IPS-18c (cell line): ENCODE results near the gene PURA.
"Not testable (repeated sequence)": the region's sequence is repeated elsewhere in the genome, so short reads cannot be mapped to it uniquely, and the experiment has no call there.

ENCODE experiments used
- H3K4me3 ChIP-seq: 2 replicates; pipeline ENCODE4 v1.7.0; 2013; ENCODE audit warnings: low read depth, mild to moderate bottlenecking, low read length, moderate library complexity; ENCODE audit not compliant: insufficient read depth
- H3K9me3 ChIP-seq: one replicate; pipeline ENCODE4 v1.6.1; 2013; ENCODE audit warnings: mild to moderate bottlenecking, low read length, moderate library complexity; ENCODE audit not compliant: control insufficient read depth, insufficient read depth

PURA gene

DNA sequence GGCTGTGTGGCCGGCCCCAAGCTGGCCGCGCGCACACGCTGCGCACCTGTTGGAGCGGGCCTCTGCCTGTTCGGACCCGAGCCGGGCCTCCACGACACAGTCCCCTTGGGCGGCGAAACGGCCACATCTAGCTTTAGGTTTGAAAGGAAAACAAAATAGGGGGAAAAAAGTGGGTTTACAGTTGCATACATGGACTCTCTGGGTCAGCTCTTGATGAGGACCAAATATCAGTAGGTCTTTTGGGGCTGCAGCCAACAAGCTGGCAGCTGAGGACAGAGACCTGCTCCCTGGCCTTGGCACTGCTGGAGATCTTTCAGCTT lies 32.6 kb downstream of the PURA start:
- H3K9me3 ChIP-seq, result no peaks in the 10 kb centered on the region
- H3K4me3 ChIP-seq, result peak overlapping the region; percentile 67

DNA sequence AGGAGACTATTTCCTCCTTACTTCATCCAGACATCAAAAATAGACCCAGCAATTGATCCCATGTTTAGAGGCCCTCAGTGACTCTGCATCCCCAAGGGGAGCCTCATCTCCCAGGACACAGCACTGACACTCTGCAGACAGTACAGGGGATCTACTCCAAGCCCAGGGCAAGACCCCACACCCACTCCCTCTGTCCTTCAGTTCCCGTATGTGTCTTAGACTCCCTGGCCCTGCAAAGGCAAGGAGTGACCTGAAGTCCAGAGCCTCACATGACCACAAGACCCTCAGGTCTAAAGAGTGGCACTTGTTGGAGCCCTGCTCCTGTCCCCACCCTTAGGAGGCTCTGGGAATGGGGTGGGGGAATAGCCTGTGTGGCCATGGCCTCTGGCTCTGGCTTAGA lies 33.6 kb downstream of the PURA start:
- Histone ChIP-seq H3K4me3 (no peak overlapping the region), H3K9me3 (no peaks in the 10 kb centered on the region)

DNA sequence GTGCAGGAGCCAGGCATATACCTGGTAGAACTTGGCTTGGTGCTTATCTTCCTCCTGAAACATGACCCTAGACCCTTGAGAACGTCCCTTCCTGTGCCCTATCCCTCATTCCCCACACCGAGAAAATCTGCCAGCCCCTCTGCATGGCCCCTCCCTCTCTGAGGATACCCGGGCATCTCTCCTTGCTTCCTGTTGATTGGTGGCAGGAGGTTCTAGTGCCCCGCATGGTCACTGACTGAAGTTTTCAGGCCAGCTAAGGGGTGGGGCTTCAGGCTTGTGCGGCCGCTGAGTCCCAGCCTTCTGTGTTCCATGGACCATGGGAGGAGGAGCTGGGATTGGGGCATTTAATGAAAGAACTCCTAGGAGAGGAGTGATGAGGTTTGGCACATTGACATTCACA lies 34.6 kb downstream of the PURA start:
- no peaks in the 10 kb centered on the region for H3K9me3 ChIP-seq
- H3K4me3 ChIP-seq, result no peak overlapping the region

DNA sequence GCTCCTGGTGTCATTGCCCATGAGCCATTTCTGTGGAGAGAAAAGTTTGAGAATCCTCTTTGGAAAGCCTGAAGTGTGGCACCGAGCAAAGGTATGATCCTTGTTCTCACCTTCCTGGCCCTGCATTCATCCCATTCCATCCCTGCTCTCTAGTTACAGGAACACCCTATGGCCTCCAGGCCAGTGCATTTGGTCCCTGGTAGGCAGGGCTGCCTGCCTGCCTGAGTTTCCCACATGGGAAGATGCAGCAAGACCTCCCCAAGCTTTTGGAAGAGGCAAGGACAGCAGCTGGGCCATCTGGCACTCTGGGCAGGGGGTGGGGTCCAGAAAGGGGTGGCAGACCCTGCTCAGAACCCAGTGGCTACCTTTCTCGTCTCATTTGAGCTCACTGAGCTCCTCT lies 36.3 kb downstream of the PURA start:
- Histone ChIP-seq H3K9me3 (no peaks in the 10 kb centered on the region), H3K4me3 (no peak overlapping the region)

DNA sequence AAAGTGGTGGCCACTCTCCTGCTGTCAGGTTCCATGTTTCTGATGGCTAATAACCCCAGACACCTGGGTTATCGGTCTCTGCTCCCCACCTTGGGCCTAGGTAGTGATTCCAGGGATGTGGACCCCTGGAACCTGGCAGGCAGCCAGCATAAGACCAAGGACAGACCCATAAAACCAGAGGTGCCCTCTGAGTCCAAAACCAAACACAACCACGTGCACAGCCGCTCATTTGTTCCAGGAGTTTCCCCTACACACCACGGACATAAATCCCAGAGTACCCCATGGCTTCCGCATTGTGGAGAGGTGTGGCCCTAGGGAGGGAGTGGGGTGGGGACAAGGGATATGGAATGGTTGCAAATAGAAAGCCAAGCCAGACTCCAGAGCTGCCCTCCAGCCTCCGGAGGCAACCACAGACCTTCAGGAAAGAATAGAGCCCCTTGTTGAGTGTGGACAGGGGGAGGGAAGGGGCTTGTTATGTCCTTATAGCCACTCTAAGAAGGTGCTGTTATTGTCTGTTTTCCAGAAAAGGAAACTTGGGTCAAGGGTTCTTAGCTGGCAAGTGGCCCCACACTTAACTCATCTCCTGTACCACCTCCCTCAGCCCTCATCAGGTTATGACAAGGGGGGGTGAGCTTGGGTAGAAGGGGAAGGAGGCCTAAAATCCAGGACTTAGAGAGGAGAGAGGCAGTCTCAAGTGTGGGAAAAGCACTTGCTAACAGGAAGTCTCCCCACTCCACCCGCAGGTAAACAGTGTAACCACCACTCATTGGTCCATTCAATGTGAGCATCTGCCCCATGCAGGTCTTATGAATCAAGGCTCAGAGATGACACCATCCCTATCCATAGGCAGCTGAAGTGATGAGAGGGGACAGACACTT lies 37.5 kb downstream of the PURA start:
- H3K9me3 ChIP-seq, result no peaks in the 10 kb centered on the region
- H3K4me3 ChIP-seq, result no peak overlapping the region

DNA sequence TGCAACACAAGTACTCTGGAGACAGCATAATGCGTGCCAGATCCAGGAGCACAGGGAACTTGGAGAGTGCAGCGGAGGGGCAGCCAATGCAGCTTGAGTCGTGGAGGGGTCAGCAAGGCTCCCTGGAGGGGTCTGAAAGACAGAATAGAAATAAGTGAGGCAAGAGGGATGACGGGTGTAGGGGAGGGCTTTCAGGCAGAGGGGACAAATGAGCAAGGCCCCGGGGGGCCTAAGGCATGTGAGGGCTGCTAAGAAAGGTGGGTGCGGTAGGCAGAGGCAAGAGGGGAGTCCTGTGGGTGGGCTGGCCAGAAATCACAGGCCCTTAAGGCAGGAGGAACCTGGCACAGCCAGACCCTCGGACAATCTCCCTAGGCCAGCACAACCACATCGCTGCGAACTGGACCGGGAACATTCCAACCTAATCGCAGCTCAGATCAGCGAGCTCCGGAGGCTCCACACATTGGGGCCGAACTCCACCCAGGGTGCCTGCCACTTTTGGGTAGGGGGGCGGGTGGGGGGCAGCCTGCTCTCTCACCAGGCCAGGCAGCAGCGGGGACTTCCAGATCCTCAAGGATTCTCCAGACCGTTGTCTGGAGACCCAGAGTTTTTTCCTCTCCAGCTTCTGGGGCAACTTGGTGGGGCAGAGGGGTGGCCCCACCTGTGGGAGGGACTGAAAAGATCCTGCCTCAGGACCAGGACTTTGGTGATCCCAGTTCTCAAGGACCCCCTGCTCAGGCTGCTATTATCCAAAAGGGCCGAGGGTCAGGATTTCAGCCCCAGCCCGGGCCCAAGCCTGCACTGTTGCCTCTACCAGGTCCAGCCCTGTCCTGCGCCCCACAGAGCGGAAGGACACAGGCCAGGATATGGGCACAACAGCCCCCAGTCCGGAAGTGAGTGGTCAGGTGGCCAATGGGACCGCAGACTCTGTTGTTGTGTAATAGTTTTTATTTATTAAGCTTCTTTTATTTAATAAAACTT lies 38.4 kb downstream of the PURA start:
- no peak overlapping the region; the same call in 1 of the 2 replicates for H3K4me3 ChIP-seq
- H3K9me3 ChIP-seq, result no peaks in the 10 kb centered on the region

DNA sequence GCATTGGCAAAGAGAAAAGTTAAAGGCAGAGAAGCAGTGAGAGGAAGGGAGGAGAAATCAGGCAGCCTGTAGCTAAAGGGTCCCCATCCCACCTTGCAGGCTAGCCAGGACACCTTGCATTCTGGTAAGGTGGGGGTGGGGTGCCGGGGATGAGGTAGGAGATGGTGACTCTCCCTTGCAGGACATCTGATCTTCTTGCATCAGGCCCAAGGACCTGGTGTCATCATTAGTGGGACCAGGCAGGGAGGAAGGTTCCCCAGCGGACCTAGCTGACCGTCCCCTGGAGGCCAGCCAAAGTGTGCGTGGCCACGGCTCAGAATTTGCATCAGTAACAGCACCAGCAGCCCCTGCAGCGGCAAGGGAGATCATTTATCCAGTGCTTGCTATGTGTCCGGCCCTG lies 39.3 kb downstream of the PURA start:
- H3K4me3 ChIP-seq, result no peak overlapping the region
- no peaks in the 10 kb centered on the region for H3K9me3 ChIP-seq

DNA sequence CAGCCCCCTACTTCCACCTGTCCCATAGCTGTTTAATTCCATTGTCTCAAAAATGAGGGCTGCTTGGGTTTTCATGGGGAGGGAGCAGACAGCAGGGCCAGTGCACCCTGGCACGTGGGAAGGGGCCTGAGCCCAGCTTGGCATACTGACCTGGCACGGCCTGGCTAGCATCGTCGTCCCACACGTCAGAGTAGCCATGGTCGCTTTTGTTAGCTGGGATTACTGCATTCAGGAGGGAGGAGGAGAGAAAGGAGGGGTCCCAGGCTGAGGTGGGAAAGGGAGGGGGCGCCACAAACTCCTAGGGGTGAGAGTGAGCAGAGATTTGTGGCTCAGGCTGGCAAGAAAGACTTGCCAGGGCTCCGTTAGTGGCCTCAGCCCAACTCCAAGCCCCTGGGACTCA lies 40.0 kb downstream of the PURA start:
- Histone ChIP-seq H3K4me3 (no peak overlapping the region), H3K9me3 (no peaks in the 10 kb centered on the region)

DNA sequence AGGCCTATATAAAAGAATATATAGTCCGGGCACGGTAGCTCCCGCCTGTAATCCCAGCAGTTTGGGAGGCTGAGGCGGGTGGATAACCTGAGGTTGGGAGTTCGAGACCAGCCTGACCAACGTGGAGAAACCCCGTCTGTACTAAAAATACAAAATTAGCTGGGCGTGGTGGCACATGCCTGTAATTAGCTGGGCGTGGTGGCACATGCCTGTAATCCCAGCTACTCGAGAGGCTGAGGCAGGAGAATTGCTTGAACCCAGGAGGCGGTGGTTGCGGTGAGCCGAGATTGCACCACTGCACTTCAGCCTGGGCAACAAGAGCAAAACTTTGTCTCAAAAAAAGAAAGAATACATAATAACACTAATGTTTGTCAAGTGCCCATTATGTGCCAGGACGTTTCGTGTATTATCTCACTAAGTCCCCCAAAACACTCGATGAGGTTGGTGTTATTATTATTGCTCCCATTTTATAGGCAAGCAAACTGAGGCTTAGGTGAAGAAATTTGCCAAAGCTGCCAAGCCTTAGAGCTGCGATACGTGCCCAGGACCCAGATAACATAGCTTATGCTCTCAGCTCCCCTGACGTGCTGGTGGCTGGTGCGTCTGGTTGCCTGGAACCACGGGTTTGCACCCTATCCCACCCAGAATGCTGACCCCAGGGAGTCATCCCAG lies 40.9 kb downstream of the PURA start:
- not testable (repeated sequence) for H3K9me3 ChIP-seq, H3K4me3 ChIP-seq

DNA sequence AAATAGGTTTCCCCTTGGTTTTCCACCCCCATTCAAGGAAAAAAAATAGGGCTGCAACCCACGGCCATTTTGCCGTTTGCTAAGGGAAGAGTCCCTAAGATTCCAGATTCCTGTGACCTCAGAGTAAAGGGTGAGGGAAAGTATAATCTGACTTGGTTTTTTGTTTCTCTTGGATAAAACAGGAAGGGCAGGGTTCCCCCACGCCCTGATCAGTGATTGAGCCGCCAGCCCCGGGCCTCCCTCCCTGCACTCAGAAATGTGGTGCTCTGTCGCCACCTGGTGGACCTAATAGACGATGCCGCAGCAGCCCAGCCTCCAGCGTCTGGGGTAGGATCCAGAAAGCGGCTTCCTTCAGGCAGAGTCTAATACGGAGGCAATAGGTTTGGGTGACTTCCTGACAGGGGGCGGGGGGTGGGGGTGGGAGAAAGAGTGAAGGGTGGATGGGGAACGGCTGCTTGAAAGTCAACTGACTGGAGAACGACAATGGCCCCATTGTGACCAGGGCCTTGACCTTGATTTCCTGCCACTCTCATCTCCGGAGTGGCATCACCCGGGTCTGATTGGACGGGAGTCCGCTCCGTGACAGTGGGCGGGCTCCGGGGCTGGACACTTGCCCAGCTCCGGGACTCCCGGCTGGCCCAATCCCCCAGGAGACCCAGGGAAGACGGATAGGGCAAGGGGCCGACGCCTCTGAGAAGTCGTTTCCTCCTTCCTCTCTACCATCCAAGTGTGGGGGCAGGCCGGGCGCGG lies 43.3 kb downstream of the PURA start:
- peak overlapping the region; percentile 36 for H3K4me3 ChIP-seq

DNA sequence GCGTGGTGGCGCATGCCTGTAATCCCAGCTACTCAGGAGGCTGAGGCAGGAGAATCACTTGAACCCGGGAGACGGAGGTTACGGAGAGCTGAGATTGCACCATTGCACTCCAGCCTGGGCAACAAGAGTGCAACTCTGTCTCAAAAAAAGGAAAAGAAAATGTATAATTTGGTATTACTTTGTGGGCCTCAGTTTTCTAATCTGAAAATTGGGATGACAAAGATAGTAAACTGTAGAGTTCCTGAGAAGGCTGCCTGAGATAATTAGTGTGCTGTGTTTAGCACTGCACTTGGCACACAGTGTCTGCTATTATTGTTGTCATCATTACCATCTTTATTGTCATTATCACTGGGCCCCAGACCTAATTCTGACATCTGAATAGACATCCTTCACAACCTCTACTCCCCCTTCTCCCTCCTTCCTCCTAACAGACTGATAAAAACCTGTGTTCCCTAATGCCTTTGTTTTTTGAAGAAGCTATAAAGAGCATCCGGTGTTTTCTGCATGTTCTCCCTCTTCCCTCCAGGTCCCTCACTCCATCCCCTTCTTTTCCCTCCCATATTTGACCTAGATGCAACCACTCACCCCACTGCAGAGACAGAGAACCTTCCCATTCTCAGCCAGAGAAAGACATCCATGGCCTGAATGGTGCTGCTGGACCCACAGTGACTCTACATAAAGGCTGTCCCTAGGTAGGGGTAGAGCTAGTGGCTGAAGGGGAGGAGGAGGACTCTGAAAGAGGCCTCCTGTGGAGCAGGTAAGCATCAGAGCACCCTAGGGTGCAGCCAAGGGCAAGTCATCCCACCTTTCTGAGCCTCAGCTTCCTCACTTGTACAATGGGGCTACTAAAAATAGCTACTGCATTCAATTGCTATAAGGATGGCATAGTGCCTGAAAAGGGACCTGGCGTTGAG lies 45.4 kb downstream of the PURA start:
- H3K4me3 ChIP-seq, result no peak overlapping the region
- no peaks in the 10 kb centered on the region for H3K9me3 ChIP-seq

More for the DNA sequence above, 43.3 kb downstream of the PURA start:
- H3K9me3 ChIP-seq, result no peaks in the 10 kb centered on the region

DNA sequence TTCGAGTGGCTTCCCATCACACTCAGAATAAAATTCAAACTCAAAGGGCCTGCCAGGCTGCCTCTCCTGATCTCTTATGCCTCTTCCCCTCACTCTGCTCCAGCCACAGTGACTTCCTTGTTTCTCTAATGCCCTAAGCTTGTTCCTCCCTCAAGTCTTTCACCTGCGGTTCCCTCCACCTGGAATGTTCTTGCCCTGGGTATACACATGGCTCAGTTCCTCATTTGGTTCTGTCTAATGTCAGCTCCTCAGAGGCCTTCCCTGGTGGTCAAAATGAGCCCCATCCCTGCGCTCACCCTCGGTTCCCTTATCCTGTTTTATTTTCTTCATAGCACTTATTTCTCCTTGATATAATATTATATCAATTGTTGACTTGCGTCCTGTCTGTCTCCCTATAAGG lies 48.4 kb downstream of the PURA start:
- no peaks in the 10 kb centered on the region for H3K9me3 ChIP-seq
- H3K4me3 ChIP-seq, result no peak overlapping the region

DNA sequence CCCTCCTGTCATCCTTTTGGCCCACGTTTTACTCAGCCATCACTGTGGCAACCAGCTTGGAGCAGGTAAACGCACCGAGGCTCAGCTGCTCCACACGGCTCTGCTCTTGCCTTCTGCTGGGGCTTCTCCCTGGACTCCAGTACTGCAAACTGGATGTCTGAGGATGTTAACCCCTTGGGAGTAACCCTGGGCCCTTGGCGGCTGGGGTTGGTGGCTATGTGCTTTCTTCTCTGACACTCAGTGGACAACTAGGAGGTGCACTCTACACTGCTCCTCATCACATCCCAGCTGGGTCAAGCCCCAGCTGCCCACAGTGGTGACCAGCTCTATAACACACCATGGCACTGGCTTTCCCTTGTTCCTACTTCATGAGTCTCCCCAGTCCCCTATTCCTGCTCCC lies 48.9 kb downstream of the PURA start:
- no peaks in the 10 kb centered on the region for H3K9me3 ChIP-seq
- no peak overlapping the region for H3K4me3 ChIP-seq

DNA sequence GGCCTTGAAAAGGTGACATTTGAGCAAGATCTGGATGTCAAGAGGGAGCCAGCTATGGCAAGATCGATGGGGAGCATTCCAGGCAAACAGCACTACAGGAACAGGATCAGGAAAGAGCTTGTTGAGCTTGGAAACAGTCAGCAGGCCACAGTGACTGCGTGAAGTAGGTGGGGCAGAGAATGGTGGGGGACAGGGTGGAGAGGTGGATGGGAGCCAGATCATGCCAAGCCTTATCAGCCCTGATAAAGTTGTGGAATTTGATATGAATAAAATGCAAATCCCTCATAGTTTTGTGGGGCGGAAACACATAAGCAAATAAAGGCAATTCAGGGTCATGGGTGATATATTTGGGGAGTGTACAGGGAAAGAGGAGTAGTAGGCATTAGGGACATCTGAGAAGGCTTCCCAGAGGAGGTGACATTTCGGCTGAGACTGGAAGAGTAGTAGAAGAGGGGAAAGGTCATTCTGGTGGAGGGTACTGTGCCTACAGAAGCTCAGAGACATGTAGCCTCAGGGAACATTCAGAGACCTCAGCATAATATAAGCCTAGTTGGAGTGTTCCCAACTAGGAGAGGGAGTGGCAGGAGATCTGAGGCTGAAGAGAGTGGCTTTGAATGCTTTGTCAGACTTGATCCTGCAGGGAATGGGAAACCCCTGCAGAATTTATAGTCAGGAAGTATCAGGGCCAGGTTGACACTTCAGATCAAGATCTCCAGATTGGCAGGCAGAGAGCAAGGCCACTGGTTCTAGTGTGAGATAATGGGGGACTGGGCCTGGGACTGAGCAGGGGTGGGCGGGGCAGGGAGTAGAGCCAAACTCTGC lies 51.4 kb downstream of the PURA start:
- H3K9me3 ChIP-seq, result no peaks in the 10 kb centered on the region

DNA sequence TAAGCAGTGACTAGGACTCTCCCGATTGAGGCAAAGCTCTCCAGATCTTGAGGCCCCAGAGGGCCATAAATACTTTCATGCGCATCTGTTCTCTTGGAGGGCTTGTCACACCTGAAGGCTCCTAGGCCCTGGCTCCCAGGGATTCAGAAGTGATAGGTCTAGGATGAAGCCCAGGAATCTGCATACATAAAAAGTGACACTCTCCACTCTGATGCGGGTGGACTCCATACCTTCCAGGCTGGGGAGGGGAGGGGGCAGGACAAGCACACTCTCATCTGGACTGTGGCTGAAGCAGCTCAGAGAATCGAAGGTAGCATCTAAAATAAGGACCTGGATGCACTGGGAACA lies 52.0 kb downstream of the PURA start:
- Histone ChIP-seq H3K4me3 (no peak overlapping the region), H3K9me3 (no peaks in the 10 kb centered on the region)

More for the DNA sequence above, 51.4 kb downstream of the PURA start:
- H3K4me3 ChIP-seq, result no peak overlapping the region
